CD14-positive monocyte (primary cell): Measurements from ENCODE around the gene SLF2. TPM values are rescaled to one million over a fixed set of nuclear protein-coding genes. Genes with fewer than 3 reads are reported as not detected.

Source experiments
- DNase-seq, 3 donors: peaks; one replicate each; pipeline ENCODE4 v3.0.0-alpha.2; 2011 to 2022
- H2AFZ ChIP-seq: 2 replicates; pipeline ENCODE4 v1.6.0; 2012; ENCODE audit warnings: mild to moderate bottlenecking, low read depth, low read length, inconsistent platforms; ENCODE audit not compliant: insufficient read depth, poor library complexity, severe bottlenecking
- H3K27ac ChIP-seq, 2 donors: 1 replicate in 1 of 2; 2 replicates in 1 of 2; pipeline ENCODE4 v1.5.1; 2012 to 2013; ENCODE audit warnings: low read length in 2 of 2, control low read depth in 1 of 2, inconsistent platforms in 1 of 2, low read depth in 1 of 2, mild to moderate bottlenecking in 1 of 2
- H3K27me3 ChIP-seq, 2 donors: one replicate each; pipeline versions ENCODE4 v1.6.0 to v1.6.1; 2011 to 2013; ENCODE audit warnings: low read length in 2 of 2; ENCODE audit not compliant: control insufficient read depth in 2 of 2, insufficient read depth in 2 of 2
- H3K36me3 ChIP-seq, 2 donors: replicated peaks in 1 of 2; 1 replicate in 1 of 2; 2 replicates in 1 of 2; pipeline versions ENCODE4 v1.5.1 to v1.6.1; 2012 to 2013; ENCODE audit warnings: low read length in 2 of 2, control low read depth in 1 of 2, inconsistent platforms in 1 of 2, mild to moderate bottlenecking in 1 of 2; ENCODE audit not compliant: insufficient read depth in 2 of 2, control insufficient read depth in 1 of 2
- H3K4me1 ChIP-seq, 2 donors: 1 replicate in 1 of 2; 2 replicates in 1 of 2; pipeline versions ENCODE4 v1.5.1 to v1.6.1; 2012 to 2013; ENCODE audit warnings: low read length in 2 of 2, control low read depth in 1 of 2, inconsistent platforms in 1 of 2, mild to moderate bottlenecking in 1 of 2, moderate library complexity in 1 of 2; ENCODE audit not compliant: insufficient read depth in 2 of 2, control insufficient read depth in 1 of 2
- H3K4me2 ChIP-seq: replicated peaks from 2 replicates; pipeline ENCODE3; 2012; ENCODE audit warnings: low read length, moderate library complexity, mild to moderate bottlenecking; ENCODE audit not compliant: poor library complexity, severe bottlenecking; ENCODE audit errors: extremely low read depth
- H3K4me3 ChIP-seq, 3 experiments: fragments of 200-600 bp in 1 of 3; sonication (generic) in 1 of 3; replicated peaks in 1 of 3; 1 replicate in 2 of 3; 2 replicates in 1 of 3; pipeline ENCODE4 v1.5.1; 2011 to 2013; ENCODE audit warnings: low read length in 3 of 3, mild to moderate bottlenecking in 3 of 3, control low read depth in 2 of 3, low read depth in 2 of 3, inconsistent platforms in 1 of 3, moderate library complexity in 1 of 3
- H3K79me2 ChIP-seq: 2 replicates; pipeline ENCODE4 v1.6.0; 2012; ENCODE audit warnings: mild to moderate bottlenecking, control low read depth, inconsistent platforms, low read length, moderate library complexity; ENCODE audit not compliant: insufficient read depth
- H3K9ac ChIP-seq: 2 replicates; pipeline ENCODE4 v1.6.0; 2017; ENCODE audit warnings: low read length, mild to moderate bottlenecking; ENCODE audit not compliant: insufficient read depth, poor library complexity, severe bottlenecking
- H3K9me3 ChIP-seq, 2 donors: replicated peaks in 1 of 2; 1 replicate in 1 of 2; 2 replicates in 1 of 2; pipeline versions ENCODE4 v1.5.1 to v1.6.1; 2012 to 2013; ENCODE audit warnings: low read length in 2 of 2, control low read depth in 1 of 2; ENCODE audit not compliant: control insufficient read depth in 1 of 2, insufficient read depth in 1 of 2
- H4K20me1 ChIP-seq: 2 replicates; pipeline ENCODE4 v1.6.0; 2012; ENCODE audit warnings: mild to moderate bottlenecking, low read length, control low read depth, moderate library complexity; ENCODE audit not compliant: insufficient read depth
- H3K27ac Mint-ChIP-seq, 7 donors: one replicate each; pipeline ENCODE4 v1.8.0; 2020; ENCODE audit warnings: mild to moderate bottlenecking in 7 of 7, mixed read lengths in 7 of 7, moderate library complexity in 6 of 7, inconsistent platforms in 2 of 7
- H3K27me3 Mint-ChIP-seq, 3 donors: one replicate each; pipeline ENCODE4 v1.8.0; 2021 to 2022; ENCODE audit warnings: low read depth in 3 of 3, mild to moderate bottlenecking in 3 of 3, mixed read lengths in 3 of 3, moderate library complexity in 3 of 3, inconsistent platforms in 1 of 3
- H3K36me3 Mint-ChIP-seq, 2 donors: one replicate each; pipeline ENCODE4 v1.8.0; 2020; ENCODE audit warnings: mixed read lengths in 2 of 2, inconsistent platforms in 1 of 2, mild to moderate bottlenecking in 1 of 2
- H3K4me1 Mint-ChIP-seq: one replicate; pipeline ENCODE4 v1.8.0; 2020; ENCODE audit warnings: mild to moderate bottlenecking, mixed read lengths
- H3K4me3 Mint-ChIP-seq, 2 donors: one replicate each; pipeline ENCODE4 v1.8.0; 2020; ENCODE audit warnings: mild to moderate bottlenecking in 2 of 2, mixed read lengths in 2 of 2, moderate library complexity in 1 of 2
- H3K9me3 Mint-ChIP-seq, 7 donors: one replicate each; pipeline ENCODE4 v1.8.0; 2020 to 2022; ENCODE audit warnings: mixed read lengths in 7 of 7, mild to moderate bottlenecking in 6 of 7, moderate library complexity in 6 of 7, inconsistent platforms in 2 of 7
- WGBS: methylation state at CpG from one replicate; pipeline ENCODE4 v1.1.5; 2013; ENCODE audit warnings: missing lambda C conversion rate; ENCODE audit not compliant: insufficient coverage; 5-methylcytosine and 5-hydroxymethylcytosine counted together
- intact Hi-C, 2 donors: fragments of 100-400 bp; cut with micrococcal nuclease; formaldehyde crosslinking; loops; one replicate each; pipeline versions ENCODE4 v1.15.0 to v1.15.1; 2023
- polyA plus RNA-seq, 3 donors: library from polyadenylated mRNA; depleted of rRNA in 1 of 3; unstranded in 2 of 3; stranded (reverse) in 1 of 3; fragments of 300-500 nt in 2 of 3; fragments of >200 nt in 1 of 3; fragmentation: Illumina TruSeq in 2 of 3; gene quantifications; 1 replicate in 2 of 3; 2 replicates in 1 of 3; pipeline ENCODE4 v1.2.3, GENCODE V29; 2012 to 2021
- TF ChIP-seq, protein P1 (sequence below): fragments of 200-600 bp; IDR thresholded peaks from one replicate; pipeline ENCODE4 v1.8.0; 2022; ENCODE audit warnings: antibody characterized with exemption, mild to moderate bottlenecking

The SLF2 gene
- polyA plus RNA-seq, 3 donors, result 5.8 to 11.3 (median 6.4) TPM

DNA sequence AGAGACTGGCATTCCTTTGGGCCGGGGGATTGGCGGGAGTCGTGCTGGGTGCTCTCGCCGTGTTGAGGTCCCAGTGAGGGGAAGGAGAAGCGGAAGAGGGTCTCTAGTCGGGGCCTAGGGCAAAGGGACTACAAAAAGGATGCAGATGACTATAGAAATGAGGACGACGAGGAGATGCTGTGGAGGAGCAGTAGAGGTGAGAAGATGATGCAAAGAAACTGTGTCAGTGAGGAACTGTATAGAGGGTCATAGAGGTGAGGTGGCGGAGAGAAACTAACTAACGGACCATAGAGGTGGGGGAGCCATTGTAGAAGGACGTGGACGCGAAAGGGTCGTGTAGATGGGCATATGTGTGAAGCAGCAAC lies 74.9 kb downstream of the SLF2 start:
- Histone ChIP-seq H4K20me1 (no peaks in the 10 kb centered on the region), H3K4me1 (peaks cover 16 to 24% of the 10 kb centered on the region in 2 donors), H3K9me3 (no peaks in the 10 kb centered on the region), H3K4me2 (peak overlapping the region; percentile 99), H2AFZ (peak overlapping the region; percentile 100), H3K27me3 (no peaks in the 10 kb centered on the region), H3K36me3 (peaks cover 16 to 47% of the 10 kb centered on the region in 2 donors), H3K79me2 (peaks cover 32% of the 10 kb centered on the region), H3K27ac (peak overlapping the region in 1 of 2 donors; percentile 77), H3K9ac (peak overlapping the region; percentile 85), H3K4me3 (peak overlapping the region; percentile 85 to 99 (median 98))
- TF ChIP-seq, protein P1, sequence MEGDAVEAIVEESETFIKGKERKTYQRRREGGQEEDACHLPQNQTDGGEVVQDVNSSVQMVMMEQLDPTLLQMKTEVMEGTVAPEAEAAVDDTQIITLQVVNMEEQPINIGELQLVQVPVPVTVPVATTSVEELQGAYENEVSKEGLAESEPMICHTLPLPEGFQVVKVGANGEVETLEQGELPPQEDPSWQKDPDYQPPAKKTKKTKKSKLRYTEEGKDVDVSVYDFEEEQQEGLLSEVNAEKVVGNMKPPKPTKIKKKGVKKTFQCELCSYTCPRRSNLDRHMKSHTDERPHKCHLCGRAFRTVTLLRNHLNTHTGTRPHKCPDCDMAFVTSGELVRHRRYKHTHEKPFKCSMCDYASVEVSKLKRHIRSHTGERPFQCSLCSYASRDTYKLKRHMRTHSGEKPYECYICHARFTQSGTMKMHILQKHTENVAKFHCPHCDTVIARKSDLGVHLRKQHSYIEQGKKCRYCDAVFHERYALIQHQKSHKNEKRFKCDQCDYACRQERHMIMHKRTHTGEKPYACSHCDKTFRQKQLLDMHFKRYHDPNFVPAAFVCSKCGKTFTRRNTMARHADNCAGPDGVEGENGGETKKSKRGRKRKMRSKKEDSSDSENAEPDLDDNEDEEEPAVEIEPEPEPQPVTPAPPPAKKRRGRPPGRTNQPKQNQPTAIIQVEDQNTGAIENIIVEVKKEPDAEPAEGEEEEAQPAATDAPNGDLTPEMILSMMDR, result no peak
- H3K36me3 Mint-ChIP-seq, result peaks cover 37 to 40% of the 10 kb centered on the region in 2 donors
- peaks cover 0 to 6% (median 4%) of the 10 kb centered on the region in 7 donors for H3K9me3 Mint-ChIP-seq
- 3% methylated on average over 14 of the region's 15 CpGs for WGBS
- H3K27me3 Mint-ChIP-seq, result peaks cover 0 to 2% (median 2%) of the 10 kb centered on the region in 3 donors
- no peak for DNase-seq
- H3K27ac Mint-ChIP-seq, result peak overlapping the region; percentile 76 to 92 (median 89)
- H3K4me1 Mint-ChIP-seq, result peaks cover 25% of the 10 kb centered on the region
- H3K4me3 Mint-ChIP-seq, result peak overlapping the region; percentile 96 to 98
- intact Hi-C loops, result loop anchor here (5.0 to 10.0 kb wide), 2 partner anchors 73 to 75 kb away; partner anchors contain the start of gene SLF2 (in 2 of the 2)

DNA sequence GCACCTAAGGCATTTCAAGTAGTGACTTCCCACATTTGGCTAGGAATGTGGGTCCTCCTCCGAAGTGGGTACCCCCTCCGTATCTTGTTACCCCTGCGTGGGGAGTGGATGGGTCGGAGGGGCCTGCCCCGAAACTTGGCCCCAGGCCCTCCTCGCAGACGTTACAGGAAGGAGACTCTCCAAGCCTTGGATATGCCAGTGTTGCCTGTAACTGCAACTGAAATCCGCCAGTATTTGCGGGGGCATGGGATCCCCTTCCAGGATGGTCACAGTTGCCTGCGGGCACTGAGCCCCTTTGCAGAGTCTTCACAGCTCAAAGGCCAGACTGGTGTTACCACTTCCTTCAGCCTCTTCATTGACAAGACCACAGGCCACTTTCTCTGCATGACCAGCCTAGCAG lies 75.4 kb downstream of the SLF2 start:
- H3K79me2 ChIP-seq, result peaks cover 32% of the 10 kb centered on the region
- H2AFZ ChIP-seq, result peak overlapping the region; percentile 100
- peaks cover 25% of the 10 kb centered on the region for H3K4me1 Mint-ChIP-seq
- peak overlapping the region in 2 of 3 experiments; percentile 85 to 99 for H3K4me3 ChIP-seq
- no peak overlapping the region for H3K27ac ChIP-seq
- no peaks in the 10 kb centered on the region for H3K9me3 ChIP-seq
- no peaks in the 10 kb centered on the region for H3K27me3 ChIP-seq
- WGBS, result 82% methylated on average over 9 of the region's 10 CpGs
- peaks cover 16 to 45% of the 10 kb centered on the region in 2 donors for H3K36me3 ChIP-seq
- H3K27ac Mint-ChIP-seq, result no peak overlapping the region
- no peak overlapping the region for H3K9ac ChIP-seq
- intact Hi-C loops, result loop anchor here (5.0 to 10.0 kb wide), 2 partner anchors 73 to 76 kb away; partner anchors contain the start of gene SLF2 (in 2 of the 2)
- no peak for DNase-seq
- peaks cover 0 to 2% (median 2%) of the 10 kb centered on the region in 3 donors for H3K27me3 Mint-ChIP-seq
- peaks cover 0 to 6% (median 4%) of the 10 kb centered on the region in 7 donors for H3K9me3 Mint-ChIP-seq
- TF ChIP-seq, protein P1, result no peak
- H3K36me3 Mint-ChIP-seq, result peaks cover 38 to 40% of the 10 kb centered on the region in 2 donors
- no peaks in the 10 kb centered on the region for H4K20me1 ChIP-seq
- H3K4me3 Mint-ChIP-seq, result peak overlapping the region; percentile 96 to 98
- H3K4me1 ChIP-seq, result peaks cover 16 to 24% of the 10 kb centered on the region in 2 donors
- peak overlapping the region; percentile 99 for H3K4me2 ChIP-seq
